ENCODE results near the gene ICE1. TPM values are rescaled to one million over a fixed set of nuclear protein-coding genes. Genes with fewer than 3 reads are reported as not detected.

ICE1 gene
- total RNA-seq (2012; rRNA removed) (18.5 and 26.7 TPM in 2 replicates), polyA plus RNA-seq (2012; rRNA removed) (7.4 and 9.0 TPM in 2 replicates), Bru-seq, nascent RNA (percentile 83 among the genes with signal in this experiment), BruChase-seq, experiment 1, labeled RNA remaining after a 6-hour chase (percentile 60 among the genes with signal in this experiment), BruChase-seq, experiment 2, labeled RNA remaining after a 2-hour chase (percentile 81 among the genes with signal in this experiment)
- 1.8 and 2.3 TPM in 2 replicates for polyA plus RNA-seq (2012; cell fraction: cytosol; rRNA removed)
- 3.9 and 16.1 TPM in 2 replicates for polyA plus RNA-seq (2012; cell fraction: nucleus; rRNA removed; ENCODE audit: low replicate concordance)
- long read RNA-seq, partial matches to known transcripts = 2 of 7 reads
- long read RNA-seq, other reads (novel, unspliced or antisense) = 2 of 7 reads

GRCh38 chr5:5421961-5422818 lies at the start of gene ICE1:
Gene ICE1 (plus strand): TSS chr5:5422677. CDS start chr5:5422916, 239 bp downstream.
- peak within 1 kb of the TSS; percentile 96 for H4K5ac ChIP-seq (ENCODE audit: low read depth, low read length)
- peak within 1 kb of the TSS; percentile 96 for H3K27ac ChIP-seq (ENCODE audit: insufficient read depth, low read length)
- H3K23ac ChIP-seq (ENCODE audit: low read depth, low read length) = peak within 1 kb of the TSS; percentile 98
- dilution Hi-C loops (cut with HindIII; ENCODE audit: low sequenced_read_pairs, unreplicated experiment) (no loop called here), in situ Hi-C loops (cut with MboI; ENCODE audit: low sequenced_read_pairs) (loop anchor here (5.0 kb wide), 1 partner anchor 280 kb away; the partner anchor contains the start of gene ADAMTS16), intact Hi-C loops (cut with micrococcal nuclease) (no loop called here)
- DNase-seq (peak; percentile 97), ATAC-seq (ENCODE audit: low read depth) (peak; percentile 93)
- peak within 1 kb of the TSS; percentile 98 for H2AFZ ChIP-seq (replicated peaks; ENCODE audit: low read length, poor library complexity)
- peaks cover 7% of the 10 kb centered on the region for H3K4me1 ChIP-seq (ENCODE audit: control insufficient read depth, insufficient read depth, low read length)
- peak within 1 kb of the TSS; percentile 96 for H3K56ac ChIP-seq (ENCODE audit: extremely low read depth, insufficient read depth, low read length)
- peak within 1 kb of the TSS; percentile 74 for H2BK20ac ChIP-seq (ENCODE audit: low read depth, low read length)
- H3K4me3 ChIP-seq (ENCODE audit: insufficient read depth, low read depth, low read length) = peak within 1 kb of the TSS; percentile 59
- H2BK5ac ChIP-seq (ENCODE audit: low read depth, low read length, poor library complexity, severe bottlenecking) = peak within 1 kb of the TSS; percentile 99
- WGBS, 2 experiments (ENCODE audit: extremely low coverage in 2 of 2, insufficient read length in 1 of 2) = 0% methylated on average over 35 of the region's 71 CpGs; no CpG with 5 or more reads in 1 of the 2 experiments
- 0 out of 2 replicates have a peak, but pooled peaks have one; percentile 17 for TF ChIP-seq BHLHE40 (IDR thresholded peaks at IDR 0.05; ENCODE audit: low read depth, low read length)
- TF ChIP-seq FOS (IDR thresholded peaks at IDR 0.05; ENCODE audit: low read depth, low read length) = no peak
- peak; percentile 92 for TF ChIP-seq MXI1 (IDR thresholded peaks at IDR 0.05; ENCODE audit: borderline replicate concordance, low read depth, low read length)
- peak; percentile 75; the same call in 1 of the 2 replicates for TF ChIP-seq MAZ (IDR thresholded peaks at IDR 0.05; ENCODE audit: borderline replicate concordance, low read depth, low read length)
- peak; percentile 77; the same call in 1 of the 2 replicates for TF ChIP-seq POLR2A (IDR thresholded peaks at IDR 0.05; ENCODE audit: low read depth, low read length)
- no peak for TF ChIP-seq RCOR1 (IDR thresholded peaks at IDR 0.05; ENCODE audit: insufficient replicate concordance, low read length)
- no peaks in the 10 kb centered on the region for H3K27me3 ChIP-seq (ENCODE audit: control insufficient read depth, insufficient read depth, low read length)
- peak within 1 kb of the TSS; percentile 99 for H3K14ac ChIP-seq (replicated peaks; ENCODE audit: low read depth, low read length)
- peak within 1 kb of the TSS; percentile 52; the same call in 1 of the 2 replicates for H2AK5ac ChIP-seq (ENCODE audit: low read depth, low read length)
- peaks cover 8 to 38% of the 10 kb centered on the region in 2 experiments; a peak in 3 of 4 replicates for H3K79me1 ChIP-seq (ENCODE audit: low read depth in 1 of 2, low read length in 2 of 2)
- ChIA-PET CTCF (no interaction called here), POLR2A (ENCODE audit: unreplicated experiment) (interaction anchor here (0.6 kb wide), 2 partner anchors 18 to 68 kb away, joined by 3 to 4 read pairs; no protein-coding TSS in a partner anchor)
- H3K18ac ChIP-seq (ENCODE audit: low read depth, low read length) = peak within 1 kb of the TSS; percentile 99
- H3K9ac ChIP-seq (ENCODE audit: low read depth, low read length) = peak within 1 kb of the TSS; percentile 93
- peaks cover 3% of the 10 kb centered on the region for H3K9me1 ChIP-seq (ENCODE audit: insufficient read depth, low read length)
- H3K4me2 ChIP-seq (ENCODE audit: low read depth, low read length) = peak within 1 kb of the TSS; percentile 99
- H4K20me1 ChIP-seq (ENCODE audit: insufficient read depth, low read length) = peaks cover 35% of the 10 kb centered on the region; the same call in 1 of the 2 replicates
- H3K36me3 ChIP-seq (ENCODE audit: control insufficient read depth, insufficient read depth, low read length) = no peaks in the 10 kb centered on the region
- H3K9me3 ChIP-seq (ENCODE audit: control insufficient read depth, insufficient read depth, low read length) = no peaks in the 10 kb centered on the region
- no TSS peak for BruUV-seq (replicated peaks)
- peak within 1 kb of the TSS; percentile 95 for H2AK9ac ChIP-seq (replicated peaks; ENCODE audit: low read depth, low read length, poor library complexity)
- peak within 1 kb of the TSS; percentile 99 for H2BK15ac ChIP-seq (ENCODE audit: low read depth, low read length)
- H3K4ac ChIP-seq (ENCODE audit: low read depth, low read length) = peak within 1 kb of the TSS; percentile 98
- H2BK120ac ChIP-seq (ENCODE audit: low read depth, low read length) = peak within 1 kb of the TSS; percentile 88
- peak within 1 kb of the TSS; percentile 47 to 99 for H4K8ac ChIP-seq (ENCODE audit: low read depth in 2 of 2, low read length in 2 of 2)
- peak within 1 kb of the TSS; percentile 100 for H4K91ac ChIP-seq (ENCODE audit: insufficient read depth, low read depth, low read length)
